GM23338 (cell line): Measurements from ENCODE around the gene TMSB4X. TPM values are rescaled to one million over a fixed set of nuclear protein-coding genes. Genes with fewer than 3 reads are reported as not detected.

Source experiments
- ATAC-seq: fragments of 200-7000 bp; cut with Tn5 transposase; 3 replicates; pipeline ENCODE4 v1.9.1; 2020
- DNase-seq: peaks from one replicate; pipeline ENCODE4 v3.0.0-alpha.2; 2015; ENCODE audit warnings: low spot score
- H2AFZ ChIP-seq: fragments of 200-600 bp; sonication (generic); 2 replicates; pipeline ENCODE4 v1.8.0; 2016; ENCODE audit warnings: antibody characterized with exemption, mild to moderate bottlenecking, moderate library complexity
- H3F3A ChIP-seq: fragments of 200-600 bp; sonication (generic); replicated peaks from 2 replicates; pipeline ENCODE4 v1.8.0; 2017; ENCODE audit warnings: antibody characterized with exemption, mixed run types, low read depth
- H3K27ac ChIP-seq: fragments of 200-600 bp; sonication (generic); 2 replicates; pipeline ENCODE4 v1.6.1; 2016; ENCODE audit warnings: low read depth
- H3K27me3 ChIP-seq: fragments of 200-600 bp; sonication (generic); 2 replicates; pipeline ENCODE4 v1.8.0; 2016; ENCODE audit warnings: mild to moderate bottlenecking, mixed run types, moderate library complexity; ENCODE audit not compliant: insufficient read depth
- H3K36me3 ChIP-seq: fragments of 200-600 bp; sonication (generic); 2 replicates; pipeline ENCODE4 v1.8.0; 2016; ENCODE audit warnings: mild to moderate bottlenecking; ENCODE audit not compliant: insufficient read depth
- H3K4me1 ChIP-seq: fragments of 200-600 bp; sonication (generic); 2 replicates; pipeline ENCODE4 v1.8.0; 2016; ENCODE audit warnings: mild to moderate bottlenecking, moderate library complexity; ENCODE audit not compliant: insufficient read depth
- H3K4me2 ChIP-seq: fragments of 200-600 bp; sonication (generic); 2 replicates; pipeline ENCODE4 v1.7.1; 2017; ENCODE audit warnings: mixed run types
- H3K4me3 ChIP-seq: fragments of 200-600 bp; sonication (generic); 2 replicates; pipeline ENCODE4 v1.6.1; 2016; ENCODE audit warnings: mixed run types
- H3K79me2 ChIP-seq: fragments of 200-600 bp; sonication (generic); replicated peaks from 2 replicates; pipeline ENCODE4 v1.8.0; 2017; ENCODE audit warnings: mild to moderate bottlenecking; ENCODE audit not compliant: insufficient read depth
- H3K9me2 ChIP-seq: fragments of 200-600 bp; sonication (generic); 2 replicates; pipeline ENCODE4 v1.8.0; 2017; ENCODE audit not compliant: insufficient read depth
- H4K20me1 ChIP-seq: fragments of 200-600 bp; sonication (generic); replicated peaks from 2 replicates; pipeline ENCODE4 v1.8.0; 2017; ENCODE audit warnings: mild to moderate bottlenecking; ENCODE audit not compliant: insufficient read depth
- H3K27ac Mint-ChIP-seq: 2 replicates; pipeline ENCODE4 v1.8.0; 2020; ENCODE audit warnings: inconsistent platforms, mild to moderate bottlenecking, moderate library complexity, mixed read lengths
- H3K27me3 Mint-ChIP-seq: 3 replicates; pipeline ENCODE4 v1.8.0; 2022; ENCODE audit warnings: low read depth, mild to moderate bottlenecking, moderate library complexity, mixed read lengths, inconsistent platforms; ENCODE audit not compliant: insufficient read depth, poor library complexity
- H3K36me3 Mint-ChIP-seq: 3 replicates; pipeline ENCODE4 v1.8.0; 2021; ENCODE audit warnings: low read depth, mild to moderate bottlenecking, inconsistent platforms, moderate library complexity, mixed read lengths
- H3K4me1 Mint-ChIP-seq: 3 replicates; pipeline ENCODE4 v1.8.0; 2020; ENCODE audit warnings: mild to moderate bottlenecking, inconsistent platforms, mixed read lengths
- H3K4me3 Mint-ChIP-seq: 3 replicates; pipeline ENCODE4 v1.8.0; 2021; ENCODE audit warnings: moderate library complexity, mild to moderate bottlenecking, inconsistent platforms, mixed read lengths
- H3K9me3 Mint-ChIP-seq: 3 replicates; pipeline ENCODE4 v1.8.0; 2020; ENCODE audit warnings: moderate library complexity, mild to moderate bottlenecking, inconsistent platforms, mixed read lengths
- EZH2 ChIP-seq: fragments of 200-600 bp; sonication (generic); IDR thresholded peaks from one replicate; pipeline ENCODE4 v1.8.0; 2017; ENCODE audit warnings: antibody characterized with exemption, mild to moderate bottlenecking, low read depth; ENCODE audit not compliant: unreplicated experiment
- EZH2phosphoT487 ChIP-seq: fragments of 200-600 bp; sonication (generic); IDR thresholded peaks from one replicate; pipeline ENCODE4 v1.8.1; 2018; ENCODE audit warnings: antibody characterized with exemption; ENCODE audit not compliant: unreplicated experiment
- JUNB ChIP-seq: IDR thresholded peaks from one replicate; pipeline ENCODE4 v1.6.1; 2016; ENCODE audit warnings: antibody characterized with exemption; ENCODE audit not compliant: unreplicated experiment
- NANOG ChIP-seq: IDR thresholded peaks from 2 replicates; pipeline ENCODE4 v1.6.1; 2016; ENCODE audit warnings: antibody characterized with exemption, borderline replicate concordance
- POLR2AphosphoS5 ChIP-seq: IDR thresholded peaks from 2 replicates; pipeline ENCODE4 v1.6.1; 2016; ENCODE audit warnings: antibody characterized with exemption, low read depth
- ZNF114 ChIP-seq: fragments of 250-450 bp; sonication (Bioruptor Pico); IDR thresholded peaks from 2 replicates; pipeline ENCODE4 v1.5.0; 2020; ENCODE audit warnings: mild to moderate bottlenecking, moderate library complexity
- ZNF331 ChIP-seq: fragments of 250-450 bp; sonication (Bioruptor Pico); IDR thresholded peaks from 2 replicates; pipeline ENCODE4 v1.5.0; 2020; ENCODE audit warnings: low read depth, mild to moderate bottlenecking, moderate library complexity
- polyA plus RNA-seq: library from polyadenylated mRNA; unstranded; fragments of >200 nt; fragmentation: Nextera tagmentation; extraction: Ambion mirVana; gene quantifications from 2 replicates; pipeline ENCODE4 v1.2.1, GENCODE V29; 2016
- total RNA-seq: library from RNA; depleted of rRNA; stranded (reverse); fragments of >200 nt; shearing (Covaris generic); gene quantifications from 2 replicates; pipeline ENCODE4 v1.2.3, GENCODE V29; 2014
- TF ChIP-seq, protein P1 (sequence below): IDR thresholded peaks from 2 replicates; pipeline ENCODE4 v1.6.1; 2016; ENCODE audit warnings: antibody characterized with exemption
- TF ChIP-seq, protein P2 (sequence below), 2 experiments: fragments of 200-600 bp in 1 of 2; sonication (generic) in 1 of 2; conservative IDR thresholded peaks; 2 replicates each; pipeline versions ENCODE4 v1.5.1 to v1.6.1; 2016 to 2017; ENCODE audit warnings: antibody characterized with exemption in 2 of 2, low read depth in 2 of 2, mild to moderate bottlenecking in 2 of 2, moderate library complexity in 1 of 2
- TF ChIP-seq, protein P3 (sequence below): fragments of 250-450 bp; sonication (Bioruptor Pico); IDR thresholded peaks from 2 replicates; pipeline ENCODE4 v1.5.0; 2020; ENCODE audit warnings: mild to moderate bottlenecking, moderate library complexity
- TF ChIP-seq, protein P4 (sequence below): IDR thresholded peaks from one replicate; pipeline ENCODE4 v1.6.1; 2018; ENCODE audit warnings: antibody characterized with exemption; ENCODE audit not compliant: unreplicated experiment

Gene TMSB4X
- total and polyA plus RNA-seq, 2 experiments from 2014 or later = 999 to 6,191 TPM

DNA sequence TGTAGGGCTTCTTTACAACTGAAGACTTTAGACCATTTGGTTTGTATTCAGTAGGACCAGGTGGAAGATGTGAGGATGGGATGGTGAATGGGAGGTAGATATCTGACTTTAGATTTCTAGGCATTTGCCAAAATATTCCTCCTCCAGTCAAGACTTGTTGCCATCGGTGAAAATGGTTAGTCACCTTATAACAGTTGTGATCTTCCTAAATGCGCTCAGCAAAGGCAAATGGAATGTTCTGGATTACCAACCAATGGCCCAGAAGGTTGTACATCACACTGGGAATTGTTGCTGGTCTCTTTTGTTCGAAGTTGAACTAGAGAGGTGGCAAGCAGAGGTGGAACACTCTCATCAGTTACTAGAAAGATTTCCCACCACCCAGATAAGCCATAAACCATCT lies 33.9 kb downstream of the TMSB4X start (continued):
- TF ChIP-seq JUNB (no peak), ZNF331 (CRISPR knock-in tag) (no peak), NANOG (no peak)
- TF ChIP-seq, protein P1, sequence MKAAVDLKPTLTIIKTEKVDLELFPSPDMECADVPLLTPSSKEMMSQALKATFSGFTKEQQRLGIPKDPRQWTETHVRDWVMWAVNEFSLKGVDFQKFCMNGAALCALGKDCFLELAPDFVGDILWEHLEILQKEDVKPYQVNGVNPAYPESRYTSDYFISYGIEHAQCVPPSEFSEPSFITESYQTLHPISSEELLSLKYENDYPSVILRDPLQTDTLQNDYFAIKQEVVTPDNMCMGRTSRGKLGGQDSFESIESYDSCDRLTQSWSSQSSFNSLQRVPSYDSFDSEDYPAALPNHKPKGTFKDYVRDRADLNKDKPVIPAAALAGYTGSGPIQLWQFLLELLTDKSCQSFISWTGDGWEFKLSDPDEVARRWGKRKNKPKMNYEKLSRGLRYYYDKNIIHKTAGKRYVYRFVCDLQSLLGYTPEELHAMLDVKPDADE = no peak

DNA sequence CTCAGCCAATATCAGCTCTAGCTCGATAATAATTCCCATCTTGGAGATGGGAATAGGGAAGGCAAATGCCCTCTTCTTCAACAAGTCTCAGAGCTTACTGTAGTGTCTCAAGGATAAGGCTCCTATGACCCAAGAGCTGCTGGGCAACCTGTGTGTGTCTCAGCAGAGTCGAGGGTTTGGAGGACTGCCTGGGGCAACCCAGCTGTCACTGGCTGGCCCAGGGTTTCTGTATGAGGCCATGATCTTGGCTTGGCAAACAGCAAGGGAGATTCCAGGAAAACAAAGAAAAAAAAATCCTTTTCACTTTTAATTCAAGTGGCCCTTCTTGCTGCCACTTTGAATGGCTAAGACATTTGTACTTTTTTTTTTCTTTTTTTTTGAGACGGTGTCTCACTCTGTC lies 34.4 kb downstream of the TMSB4X start:
- no peak overlapping the region for H2AFZ ChIP-seq
- DNase-seq = no peak
- H3K4me2 ChIP-seq = no peak overlapping the region

More for the DNA sequence above, 34.4 kb downstream of the TMSB4X start:
- H3K4me1 ChIP-seq = peaks cover 15% of the 10 kb centered on the region; the same call in 1 of the 2 replicates
- TF ChIP-seq, protein P2, sequence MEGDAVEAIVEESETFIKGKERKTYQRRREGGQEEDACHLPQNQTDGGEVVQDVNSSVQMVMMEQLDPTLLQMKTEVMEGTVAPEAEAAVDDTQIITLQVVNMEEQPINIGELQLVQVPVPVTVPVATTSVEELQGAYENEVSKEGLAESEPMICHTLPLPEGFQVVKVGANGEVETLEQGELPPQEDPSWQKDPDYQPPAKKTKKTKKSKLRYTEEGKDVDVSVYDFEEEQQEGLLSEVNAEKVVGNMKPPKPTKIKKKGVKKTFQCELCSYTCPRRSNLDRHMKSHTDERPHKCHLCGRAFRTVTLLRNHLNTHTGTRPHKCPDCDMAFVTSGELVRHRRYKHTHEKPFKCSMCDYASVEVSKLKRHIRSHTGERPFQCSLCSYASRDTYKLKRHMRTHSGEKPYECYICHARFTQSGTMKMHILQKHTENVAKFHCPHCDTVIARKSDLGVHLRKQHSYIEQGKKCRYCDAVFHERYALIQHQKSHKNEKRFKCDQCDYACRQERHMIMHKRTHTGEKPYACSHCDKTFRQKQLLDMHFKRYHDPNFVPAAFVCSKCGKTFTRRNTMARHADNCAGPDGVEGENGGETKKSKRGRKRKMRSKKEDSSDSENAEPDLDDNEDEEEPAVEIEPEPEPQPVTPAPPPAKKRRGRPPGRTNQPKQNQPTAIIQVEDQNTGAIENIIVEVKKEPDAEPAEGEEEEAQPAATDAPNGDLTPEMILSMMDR (conservative IDR thresholded peaks at IDR 0.05; ENCODE audit: low read depth in 2 of 2) = no peak
- no peak for TF ChIP-seq JUNB
- TF ChIP-seq NANOG = no peak
- TF ChIP-seq, protein P1 = no peak
- TF ChIP-seq, protein P3, sequence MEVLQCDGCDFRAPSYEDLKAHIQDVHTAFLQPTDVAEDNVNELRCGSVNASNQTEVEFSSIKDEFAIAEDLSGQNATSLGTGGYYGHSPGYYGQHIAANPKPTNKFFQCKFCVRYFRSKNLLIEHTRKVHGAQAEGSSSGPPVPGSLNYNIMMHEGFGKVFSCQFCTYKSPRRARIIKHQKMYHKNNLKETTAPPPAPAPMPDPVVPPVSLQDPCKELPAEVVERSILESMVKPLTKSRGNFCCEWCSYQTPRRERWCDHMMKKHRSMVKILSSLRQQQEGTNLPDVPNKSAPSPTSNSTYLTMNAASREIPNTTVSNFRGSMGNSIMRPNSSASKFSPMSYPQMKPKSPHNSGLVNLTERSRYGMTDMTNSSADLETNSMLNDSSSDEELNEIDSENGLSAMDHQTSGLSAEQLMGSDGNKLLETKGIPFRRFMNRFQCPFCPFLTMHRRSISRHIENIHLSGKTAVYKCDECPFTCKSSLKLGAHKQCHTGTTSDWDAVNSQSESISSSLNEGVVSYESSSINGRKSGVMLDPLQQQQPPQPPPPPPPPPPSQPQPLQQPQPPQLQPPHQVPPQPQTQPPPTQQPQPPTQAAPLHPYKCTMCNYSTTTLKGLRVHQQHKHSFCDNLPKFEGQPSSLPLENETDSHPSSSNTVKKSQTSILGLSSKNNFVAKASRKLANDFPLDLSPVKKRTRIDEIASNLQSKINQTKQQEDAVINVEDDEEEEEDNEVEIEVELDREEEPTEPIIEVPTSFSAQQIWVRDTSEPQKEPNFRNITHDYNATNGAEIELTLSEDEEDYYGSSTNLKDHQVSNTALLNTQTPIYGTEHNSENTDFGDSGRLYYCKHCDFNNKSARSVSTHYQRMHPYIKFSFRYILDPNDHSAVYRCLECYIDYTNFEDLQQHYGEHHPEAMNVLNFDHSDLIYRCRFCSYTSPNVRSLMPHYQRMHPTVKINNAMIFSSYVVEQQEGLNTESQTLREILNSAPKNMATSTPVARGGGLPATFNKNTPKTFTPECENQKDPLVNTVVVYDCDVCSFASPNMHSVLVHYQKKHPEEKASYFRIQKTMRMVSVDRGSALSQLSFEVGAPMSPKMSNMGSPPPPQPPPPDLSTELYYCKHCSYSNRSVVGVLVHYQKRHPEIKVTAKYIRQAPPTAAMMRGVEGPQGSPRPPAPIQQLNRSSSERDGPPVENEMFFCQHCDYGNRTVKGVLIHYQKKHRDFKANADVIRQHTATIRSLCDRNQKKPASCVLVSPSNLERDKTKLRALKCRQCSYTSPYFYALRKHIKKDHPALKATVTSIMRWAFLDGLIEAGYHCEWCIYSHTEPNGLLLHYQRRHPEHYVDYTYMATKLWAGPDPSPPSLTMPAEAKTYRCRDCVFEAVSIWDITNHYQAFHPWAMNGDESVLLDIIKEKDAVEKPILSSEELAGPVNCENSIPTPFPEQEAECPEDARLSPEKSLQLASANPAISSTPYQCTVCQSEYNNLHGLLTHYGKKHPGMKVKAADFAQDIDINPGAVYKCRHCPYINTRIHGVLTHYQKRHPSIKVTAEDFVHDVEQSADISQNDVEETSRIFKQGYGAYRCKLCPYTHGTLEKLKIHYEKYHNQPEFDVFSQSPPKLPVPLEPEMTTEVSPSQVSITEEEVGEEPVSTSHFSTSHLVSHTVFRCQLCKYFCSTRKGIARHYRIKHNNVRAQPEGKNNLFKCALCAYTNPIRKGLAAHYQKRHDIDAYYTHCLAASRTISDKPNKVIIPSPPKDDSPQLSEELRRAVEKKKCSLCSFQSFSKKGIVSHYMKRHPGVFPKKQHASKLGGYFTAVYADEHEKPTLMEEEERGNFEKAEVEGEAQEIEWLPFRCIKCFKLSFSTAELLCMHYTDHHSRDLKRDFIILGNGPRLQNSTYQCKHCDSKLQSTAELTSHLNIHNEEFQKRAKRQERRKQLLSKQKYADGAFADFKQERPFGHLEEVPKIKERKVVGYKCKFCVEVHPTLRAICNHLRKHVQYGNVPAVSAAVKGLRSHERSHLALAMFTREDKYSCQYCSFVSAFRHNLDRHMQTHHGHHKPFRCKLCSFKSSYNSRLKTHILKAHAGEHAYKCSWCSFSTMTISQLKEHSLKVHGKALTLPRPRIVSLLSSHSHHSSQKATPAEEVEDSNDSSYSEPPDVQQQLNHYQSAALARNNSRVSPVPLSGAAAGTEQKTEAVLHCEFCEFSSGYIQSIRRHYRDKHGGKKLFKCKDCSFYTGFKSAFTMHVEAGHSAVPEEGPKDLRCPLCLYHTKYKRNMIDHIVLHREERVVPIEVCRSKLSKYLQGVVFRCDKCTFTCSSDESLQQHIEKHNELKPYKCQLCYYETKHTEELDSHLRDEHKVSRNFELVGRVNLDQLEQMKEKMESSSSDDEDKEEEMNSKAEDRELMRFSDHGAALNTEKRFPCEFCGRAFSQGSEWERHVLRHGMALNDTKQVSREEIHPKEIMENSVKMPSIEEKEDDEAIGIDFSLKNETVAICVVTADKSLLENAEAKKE (CRISPR knock-in tag) = no peak
- no peak for TF ChIP-seq POLR2AphosphoS5
- TF ChIP-seq EZH2 = no peak
- no peak for TF ChIP-seq EZH2phosphoT487
- no peak for TF ChIP-seq ZNF114 (CRISPR knock-in tag)
- TF ChIP-seq, protein P4, sequence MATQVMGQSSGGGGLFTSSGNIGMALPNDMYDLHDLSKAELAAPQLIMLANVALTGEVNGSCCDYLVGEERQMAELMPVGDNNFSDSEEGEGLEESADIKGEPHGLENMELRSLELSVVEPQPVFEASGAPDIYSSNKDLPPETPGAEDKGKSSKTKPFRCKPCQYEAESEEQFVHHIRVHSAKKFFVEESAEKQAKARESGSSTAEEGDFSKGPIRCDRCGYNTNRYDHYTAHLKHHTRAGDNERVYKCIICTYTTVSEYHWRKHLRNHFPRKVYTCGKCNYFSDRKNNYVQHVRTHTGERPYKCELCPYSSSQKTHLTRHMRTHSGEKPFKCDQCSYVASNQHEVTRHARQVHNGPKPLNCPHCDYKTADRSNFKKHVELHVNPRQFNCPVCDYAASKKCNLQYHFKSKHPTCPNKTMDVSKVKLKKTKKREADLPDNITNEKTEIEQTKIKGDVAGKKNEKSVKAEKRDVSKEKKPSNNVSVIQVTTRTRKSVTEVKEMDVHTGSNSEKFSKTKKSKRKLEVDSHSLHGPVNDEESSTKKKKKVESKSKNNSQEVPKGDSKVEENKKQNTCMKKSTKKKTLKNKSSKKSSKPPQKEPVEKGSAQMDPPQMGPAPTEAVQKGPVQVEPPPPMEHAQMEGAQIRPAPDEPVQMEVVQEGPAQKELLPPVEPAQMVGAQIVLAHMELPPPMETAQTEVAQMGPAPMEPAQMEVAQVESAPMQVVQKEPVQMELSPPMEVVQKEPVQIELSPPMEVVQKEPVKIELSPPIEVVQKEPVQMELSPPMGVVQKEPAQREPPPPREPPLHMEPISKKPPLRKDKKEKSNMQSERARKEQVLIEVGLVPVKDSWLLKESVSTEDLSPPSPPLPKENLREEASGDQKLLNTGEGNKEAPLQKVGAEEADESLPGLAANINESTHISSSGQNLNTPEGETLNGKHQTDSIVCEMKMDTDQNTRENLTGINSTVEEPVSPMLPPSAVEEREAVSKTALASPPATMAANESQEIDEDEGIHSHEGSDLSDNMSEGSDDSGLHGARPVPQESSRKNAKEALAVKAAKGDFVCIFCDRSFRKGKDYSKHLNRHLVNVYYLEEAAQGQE = no peak
- no peak for TF ChIP-seq ZNF331 (CRISPR knock-in tag)
- no peaks in the 10 kb centered on the region for H3K36me3 Mint-ChIP-seq
- no peaks in the 10 kb centered on the region for H3K9me3 Mint-ChIP-seq
- H3K4me3 Mint-ChIP-seq = no peak overlapping the region
- H3K79me2 ChIP-seq = no peaks in the 10 kb centered on the region
- no peaks in the 10 kb centered on the region for H3K27me3 Mint-ChIP-seq
- no peaks in the 10 kb centered on the region for H3K27me3 ChIP-seq
- no peak overlapping the region for H3K27ac ChIP-seq
- no peak overlapping the region for H3K4me3 ChIP-seq
- no peaks in the 10 kb centered on the region; the same call in 1 of the 2 replicates for H3K36me3 ChIP-seq
- no peaks in the 10 kb centered on the region for H3F3A ChIP-seq
- ATAC-seq = no peak
- no peaks in the 10 kb centered on the region for H4K20me1 ChIP-seq
- H3K9me2 ChIP-seq = no peaks in the 10 kb centered on the region
- no peak overlapping the region for H3K27ac Mint-ChIP-seq
- peaks cover 18% of the 10 kb centered on the region for H3K4me1 Mint-ChIP-seq
